Large intestine (tissue), 3 donors: ENCODE results near the gene RTP3. TPM values are rescaled to one million over a fixed set of nuclear protein-coding genes. Genes with fewer than 3 reads are reported as not detected.
"Not testable (repeated sequence)": the region's sequence is repeated elsewhere in the genome, so short reads cannot be mapped to it uniquely, and the experiment has no call there.

Experiments
- DNase-seq, 2 donors: peaks; one replicate each; pipeline versions ENCODE4 v3.0.0 to v3.0.0-alpha.2; 2013
- H3K27ac ChIP-seq: one replicate; pipeline ENCODE4 v1.5.1; 2013; ENCODE audit warnings: low read length
- H3K27me3 ChIP-seq: 2 replicates; pipeline ENCODE4 v1.6.1; 2013; ENCODE audit warnings: low read length; ENCODE audit not compliant: control insufficient read depth, insufficient read depth
- H3K36me3 ChIP-seq: 2 replicates; pipeline ENCODE4 v1.6.1; 2013; ENCODE audit warnings: low read length; ENCODE audit not compliant: control insufficient read depth, insufficient read depth
- H3K4me1 ChIP-seq: one replicate; pipeline ENCODE4 v1.6.1; 2013; ENCODE audit warnings: low read length; ENCODE audit not compliant: control insufficient read depth, insufficient read depth
- H3K4me3 ChIP-seq: one replicate; pipeline ENCODE4 v1.5.1; 2013; ENCODE audit warnings: low read length
- H3K9me3 ChIP-seq: one replicate; pipeline ENCODE4 v1.6.1; 2013; ENCODE audit warnings: mild to moderate bottlenecking, low read depth, low read length, moderate library complexity; ENCODE audit not compliant: control insufficient read depth
- WGBS: methylation state at CpG from one replicate; pipeline ENCODE4 v1.1.5; 2013; ENCODE audit warnings: low lambda C conversion rate; ENCODE audit not compliant: insufficient coverage; 5-methylcytosine and 5-hydroxymethylcytosine counted together
- polyA plus RNA-seq: library from polyadenylated mRNA; unstranded; fragments of 120-200 nt; gene quantifications from one replicate; pipeline ENCODE4 v1.2.1, GENCODE V29; 2013

The RTP3 gene
- polyA plus RNA-seq, 1 donor: not detected

GRCh38 chr3:46546896-46547440, 49.2 kb downstream of the RTP3 start:
- DNase-seq: no peak
- no peaks in the 10 kb centered on the region for H3K4me1 ChIP-seq
- no CpG with 5 or more reads among the region's 1 CpG for WGBS

GRCh38 chr3:46548611-46549010, 50.8 kb downstream of the RTP3 start:
- WGBS: no CpG with 5 or more reads among the region's 3 CpGs
- H3K27me3 ChIP-seq, DNase-seq, H3K4me3 ChIP-seq, H3K9me3 ChIP-seq, H3K36me3 ChIP-seq, H3K27ac ChIP-seq, H3K4me1 ChIP-seq: not testable (repeated sequence)

More at GRCh38 chr3:46546896-46547440, 49.2 kb downstream of the RTP3 start:
- no peaks in the 10 kb centered on the region for H3K36me3 ChIP-seq
- H3K27me3 ChIP-seq: no peaks in the 10 kb centered on the region
- no peak overlapping the region for H3K27ac ChIP-seq
- H3K4me3 ChIP-seq: no peak overlapping the region
- no peaks in the 10 kb centered on the region for H3K9me3 ChIP-seq

- H3K9me3 ChIP-seq: no peaks in the 10 kb centered on the region
- no peak for DNase-seq
- H3K4me3 ChIP-seq: no peak overlapping the region
- no peaks in the 10 kb centered on the region for H3K4me1 ChIP-seq
- no peaks in the 10 kb centered on the region for H3K36me3 ChIP-seq
- no peaks in the 10 kb centered on the region for H3K27me3 ChIP-seq
- H3K27ac ChIP-seq: no peak overlapping the region
- WGBS: no CpG with 5 or more reads among the region's 4 CpGs
Observed at GRCh38 chr3:46549408-46549904, 51.7 kb downstream of the RTP3 start.

GRCh38 chr3:46549989-46550388, 52.2 kb downstream of the RTP3 start:
- Histone ChIP-seq H3K27me3 (no peaks in the 10 kb centered on the region), H3K36me3 (no peaks in the 10 kb centered on the region), H3K27ac (no peak overlapping the region), H3K4me3 (no peak overlapping the region), H3K9me3 (no peaks in the 10 kb centered on the region), H3K4me1 (no peaks in the 10 kb centered on the region)
- WGBS: no CpG with 5 or more reads among the region's 1 CpG
- no peak for DNase-seq

Other genes starting within 250 kb of the RTP3 start
- gene CCR2, start 143.9 kb upstream of the RTP3 start, polyA plus RNA-seq: 1.3 TPM
- gene CCR5, start 127.0 kb upstream of the RTP3 start, polyA plus RNA-seq: 1.8 TPM
- 11.3 TPM for gene CCRL2, start 90.7 kb upstream of the RTP3 start, polyA plus RNA-seq
- 2.6 TPM for gene LTF, start 33.1 kb upstream of the RTP3 start, polyA plus RNA-seq
- gene LRRC2, start 68.3 kb downstream of the RTP3 start, polyA plus RNA-seq: 0.72 TPM
- not detected for gene FAM240A, start 114.5 kb downstream of the RTP3 start, polyA plus RNA-seq
- gene ALS2CL, start 195.7 kb downstream of the RTP3 start, polyA plus RNA-seq: 30.8 TPM
- gene TMIE, start 203.4 kb downstream of the RTP3 start, polyA plus RNA-seq: 0.78 TPM
- gene PRSS50, start 219.9 kb downstream of the RTP3 start, polyA plus RNA-seq: 3.1 TPM